HEK293 (cell line): ENCODE measurements around the gene UBASH3B.

Experiments
- CTCF ChIA-PET: fragments of 350-600 bp; formaldehyde crosslinking; extraction: SDS; loops from one replicate; lab custom pipeline; 2021; ENCODE audit warnings: antibody characterized with exemption; lab: Yijun Ruan, JAX
- POLR2A ChIA-PET: fragments of 300-600 bp; formaldehyde crosslinking; extraction: SDS; loops from one replicate; lab custom pipeline; 2020; ENCODE audit warnings: antibody characterized with exemption, inconsistent platforms; lab: Yijun Ruan, JAX
- H3K27ac ChIP-seq: fragments of 200-500 bp; sonication (Bioruptor generic); 2 replicates; pipeline ENCODE4 v1.5.1; 2014; ENCODE audit warnings: low read depth, low read length, control low read depth, inconsistent platforms; ENCODE audit errors: extremely low read depth
- H3K36me3 ChIP-seq, 2 experiments: fragments of 200-500 bp in 1 of 2; sonication (Bioruptor generic) in 1 of 2; 1 replicate in 1 of 2; 2 replicates in 1 of 2; pipeline ENCODE4 v1.5.1; 2014 to 2017; ENCODE audit warnings: inconsistent platforms in 2 of 2, low read length in 2 of 2; ENCODE audit not compliant: control insufficient read depth in 2 of 2, insufficient read depth in 1 of 2
- H3K4me1 ChIP-seq: fragments of 200-500 bp; sonication (Bioruptor generic); 2 replicates; pipeline ENCODE4 v1.5.1; 2014; ENCODE audit warnings: mild to moderate bottlenecking, low read length, inconsistent platforms; ENCODE audit not compliant: control insufficient read depth, insufficient read depth
- H3K4me3 ChIP-seq: 2 replicates; pipeline ENCODE4 v1.5.1; 2011; ENCODE audit warnings: low read depth, mild to moderate bottlenecking, control low read depth, low read length, moderate library complexity
- H3K9me3 ChIP-seq: fragments of 200-500 bp; sonication (Bioruptor generic); 2 replicates; pipeline ENCODE4 v1.5.1; 2014; ENCODE audit warnings: low read depth, low read length, inconsistent platforms; ENCODE audit not compliant: control insufficient read depth, insufficient read depth
- GLI2 ChIP-seq: fragments of 450-650 bp; formaldehyde crosslinking; IDR thresholded peaks from 2 replicates; pipeline ENCODE4; 2017; ENCODE audit warnings: missing biosample characterization, missing genetic modification characterization, low read depth, borderline replicate concordance
- IKZF3 ChIP-seq: fragments of 450-650 bp; IDR thresholded peaks from 2 replicates; pipeline ENCODE4 v1.5.0; 2018; ENCODE audit warnings: missing biosample characterization, mild to moderate bottlenecking, missing genetic modification characterization, moderate library complexity
- KLF17 ChIP-seq: fragments of 450-650 bp; formaldehyde crosslinking; IDR thresholded peaks from 2 replicates; pipeline ENCODE4 v1.5.1; 2016; ENCODE audit warnings: missing biosample characterization, missing genetic modification characterization
- OSR2 ChIP-seq: fragments of 450-650 bp; formaldehyde crosslinking; IDR thresholded peaks from 2 replicates; pipeline ENCODE4 v1.5.1; 2016; ENCODE audit warnings: missing biosample characterization, missing genetic modification characterization
- REPIN1 ChIP-seq: fragments of 450-650 bp; formaldehyde crosslinking; IDR thresholded peaks from 2 replicates; pipeline ENCODE4 v1.5.1; 2017; ENCODE audit warnings: missing biosample characterization, missing genetic modification characterization, low read depth
- SALL2 ChIP-seq: fragments of 450-650 bp; formaldehyde crosslinking; IDR thresholded peaks from 2 replicates; pipeline ENCODE4 v1.5.0; 2017; ENCODE audit warnings: missing biosample characterization, mild to moderate bottlenecking, missing genetic modification characterization, borderline replicate concordance
- SETDB1 ChIP-seq: IDR thresholded peaks from one replicate; pipeline ENCODE4 v1.6.1; 2017; ENCODE audit warnings: mild to moderate bottlenecking, low read length, moderate library complexity, mixed read lengths; ENCODE audit not compliant: insufficient read length
- TRIM28 ChIP-seq: IDR thresholded peaks from 2 replicates; pipeline ENCODE4 v1.6.1; 2011; ENCODE audit warnings: low read length, control low read depth, borderline replicate concordance
- ZBTB20 ChIP-seq: fragments of 450-650 bp; formaldehyde crosslinking; IDR thresholded peaks from 2 replicates; pipeline ENCODE4 v1.5.1; 2016; ENCODE audit warnings: missing biosample characterization, missing genetic modification characterization
- ZFHX2 ChIP-seq: fragments of 450-650 bp; formaldehyde crosslinking; conservative IDR thresholded peaks from 2 replicates; pipeline ENCODE4 v1.5.1; 2016; ENCODE audit warnings: missing biosample characterization, missing genetic modification characterization
- ZFP37 ChIP-seq: fragments of 450-650 bp; formaldehyde crosslinking; IDR thresholded peaks from 2 replicates; pipeline ENCODE4 v1.5.1; 2016; ENCODE audit warnings: missing biosample characterization, missing genetic modification characterization
- ZNF10 ChIP-seq: fragments of 450-650 bp; formaldehyde crosslinking; IDR thresholded peaks from 2 replicates; pipeline ENCODE4 v1.5.1; 2017; ENCODE audit warnings: missing biosample characterization, missing genetic modification characterization
- ZNF121 ChIP-seq: fragments of 450-650 bp; formaldehyde crosslinking; IDR thresholded peaks from 2 replicates; pipeline ENCODE4 v1.5.1; 2016; ENCODE audit warnings: missing biosample characterization, missing genetic modification characterization
- ZNF146 ChIP-seq: fragments of 450-650 bp; formaldehyde crosslinking; IDR thresholded peaks from 2 replicates; pipeline ENCODE4 v1.5.1; 2016; ENCODE audit warnings: missing biosample characterization, missing genetic modification characterization
- ZNF223 ChIP-seq: fragments of 450-650 bp; formaldehyde crosslinking; IDR thresholded peaks from 2 replicates; pipeline ENCODE4 v1.5.1; 2016; ENCODE audit warnings: missing biosample characterization, missing genetic modification characterization
- ZNF26 ChIP-seq: fragments of 450-650 bp; formaldehyde crosslinking; IDR thresholded peaks from 2 replicates; pipeline ENCODE4 v1.5.1; 2016; ENCODE audit warnings: missing biosample characterization, missing genetic modification characterization
- ZNF274 ChIP-seq, 2 experiments: fragments of 200-500 bp in 1 of 2; fragments of 450-650 bp in 1 of 2; sonication (Bioruptor generic) in 1 of 2; formaldehyde crosslinking in 1 of 2; IDR thresholded peaks; 2 replicates each; pipeline versions ENCODE4 v1.5.1 to v1.6.1; 2014 to 2016; ENCODE audit warnings: borderline replicate concordance in 1 of 2, inconsistent platforms in 1 of 2, low read length in 1 of 2, missing biosample characterization in 1 of 2, missing genetic modification characterization in 1 of 2
- ZNF341 ChIP-seq: fragments of 450-650 bp; formaldehyde crosslinking; IDR thresholded peaks from 2 replicates; pipeline ENCODE4; 2016; ENCODE audit warnings: low read depth, missing biosample characterization, missing genetic modification characterization
- ZNF501 ChIP-seq: fragments of 450-650 bp; formaldehyde crosslinking; IDR thresholded peaks from 2 replicates; pipeline ENCODE4 v1.5.1; 2016; ENCODE audit warnings: missing biosample characterization, missing genetic modification characterization
- ZNF548 ChIP-seq: fragments of 450-650 bp; formaldehyde crosslinking; IDR thresholded peaks from 2 replicates; pipeline ENCODE4 v1.5.1; 2016; ENCODE audit warnings: missing biosample characterization, missing genetic modification characterization
- ZNF610 ChIP-seq: fragments of 450-650 bp; formaldehyde crosslinking; IDR thresholded peaks from 2 replicates; pipeline ENCODE4 v1.5.1; 2016; ENCODE audit warnings: missing biosample characterization, missing genetic modification characterization, borderline replicate concordance
- ZNF654 ChIP-seq: fragments of 450-650 bp; formaldehyde crosslinking; IDR thresholded peaks from 2 replicates; pipeline ENCODE4 v1.5.1; 2016; ENCODE audit warnings: low read depth, missing biosample characterization, missing genetic modification characterization
- ZNF658 ChIP-seq: fragments of 450-650 bp; formaldehyde crosslinking; IDR thresholded peaks from 2 replicates; pipeline ENCODE4; 2016; ENCODE audit warnings: missing biosample characterization, missing genetic modification characterization
- ZNF660 ChIP-seq: fragments of 450-650 bp; IDR thresholded peaks from 2 replicates; pipeline ENCODE4 v1.5.1; 2018; ENCODE audit warnings: missing biosample characterization, mild to moderate bottlenecking, missing genetic modification characterization
- ZNF664 ChIP-seq: fragments of 450-650 bp; formaldehyde crosslinking; IDR thresholded peaks from 2 replicates; pipeline ENCODE4 v1.5.1; 2016; ENCODE audit warnings: missing biosample characterization, missing genetic modification characterization
- ZNF670 ChIP-seq: fragments of 450-650 bp; formaldehyde crosslinking; IDR thresholded peaks from 2 replicates; pipeline ENCODE4 v1.5.1; 2016; ENCODE audit warnings: missing biosample characterization, missing genetic modification characterization, low read depth
- TF ChIP-seq, protein P1 (sequence below): fragments of 450-650 bp; formaldehyde crosslinking; IDR thresholded peaks from 2 replicates; pipeline ENCODE4 v1.5.1; 2016; ENCODE audit warnings: missing biosample characterization, missing genetic modification characterization
- TF ChIP-seq, protein P2 (sequence below): fragments of 450-650 bp; formaldehyde crosslinking; IDR thresholded peaks from 2 replicates; pipeline ENCODE4 v1.5.1; 2016; ENCODE audit warnings: missing biosample characterization, missing genetic modification characterization
- TF ChIP-seq, protein P3 (sequence below): fragments of 450-650 bp; formaldehyde crosslinking; IDR thresholded peaks from 2 replicates; pipeline ENCODE4 v1.5.1; 2016; ENCODE audit warnings: missing biosample characterization, missing genetic modification characterization

Gene UBASH3B

GRCh38 chr11:122741613-122742300 lies 86.2 kb downstream of the UBASH3B start:
- POLR2A ChIA-PET = no interaction called here
- no peak overlapping the region for H3K4me3 ChIP-seq
- CTCF ChIA-PET = interaction anchor here (0.6 kb wide), 1 partner anchor 111 kb away, joined by 3 read pairs; no protein-coding TSS in a partner anchor

DNA sequence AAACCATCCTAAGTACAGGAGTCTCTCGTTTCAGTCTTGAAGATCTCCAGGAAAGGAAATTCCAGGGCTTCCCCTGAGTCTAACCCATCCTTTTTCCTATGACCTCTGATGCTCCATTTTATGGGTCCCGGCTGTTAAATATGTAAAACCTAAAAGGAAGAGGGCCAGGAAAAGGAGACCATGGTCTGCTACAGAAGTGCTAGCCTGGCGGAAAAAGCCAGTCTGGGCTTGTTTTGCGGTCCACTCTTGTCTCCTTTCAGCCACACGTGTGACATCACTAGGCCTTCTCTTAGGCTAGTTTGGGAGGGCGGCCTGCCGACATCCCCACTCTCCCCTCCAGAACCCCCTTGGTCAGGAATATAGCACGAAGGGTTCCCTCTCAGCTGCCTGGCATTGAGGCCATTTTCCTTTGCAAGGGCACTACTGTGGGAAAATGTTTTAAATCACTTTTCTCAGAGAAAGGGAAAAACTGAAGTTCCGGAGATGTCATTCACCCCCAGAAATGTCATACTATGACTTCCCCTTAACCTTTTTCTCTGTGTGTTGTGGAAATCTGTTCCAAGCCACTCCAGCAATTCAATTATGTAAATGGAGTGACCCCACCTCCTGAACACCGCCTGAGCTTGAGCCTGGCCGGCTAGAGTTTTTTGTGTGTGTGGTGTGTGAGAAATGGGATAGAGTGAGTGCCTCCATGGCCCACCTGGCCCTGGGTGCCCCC lies 86.9 kb downstream of the UBASH3B start:
- no peaks in the 10 kb centered on the region for H3K4me1 ChIP-seq
- no peak overlapping the region for H3K27ac ChIP-seq
- CTCF ChIA-PET = no interaction called here
- TF ChIP-seq GLI2 (tag by site-specific recombination) (no peak), SETDB1 (no peak), ZNF548 (tag by site-specific recombination) (no peak), OSR2 (tag by site-specific recombination) (no peak), SALL2 (no peak), ZNF660 (tag by site-specific recombination) (no peak), ZNF223 (tag by site-specific recombination) (no peak), ZBTB20 (tag by site-specific recombination) (no peak), REPIN1 (tag by site-specific recombination) (no peak)
- TF ChIP-seq, protein P1, sequence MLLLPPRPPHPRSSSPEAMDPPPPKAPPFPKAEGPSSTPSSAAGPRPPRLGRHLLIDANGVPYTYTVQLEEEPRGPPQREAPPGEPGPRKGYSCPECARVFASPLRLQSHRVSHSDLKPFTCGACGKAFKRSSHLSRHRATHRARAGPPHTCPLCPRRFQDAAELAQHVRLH = no peak
- POLR2A ChIA-PET = no interaction called here
- no peak overlapping the region for H3K4me3 ChIP-seq
- H3K9me3 ChIP-seq = no peaks in the 10 kb centered on the region
- H3K36me3 ChIP-seq = no peaks in the 10 kb centered on the region

More at GRCh38 chr11:122741613-122742300, 86.2 kb downstream of the UBASH3B start:
- Histone ChIP-seq H3K9me3 (no peaks in the 10 kb centered on the region), H3K27ac (no peak overlapping the region), H3K36me3 (no peaks in the 10 kb centered on the region), H3K4me1 (no peaks in the 10 kb centered on the region)
- TF ChIP-seq TRIM28 (no peak), ZNF664 (tag by site-specific recombination) (no peak), KLF17 (tag by site-specific recombination) (no peak), ZFP37 (tag by site-specific recombination) (no peak), ZNF146 (tag by site-specific recombination) (no peak), ZFHX2 (tag by site-specific recombination) (no peak), ZNF658 (tag by site-specific recombination) (no peak), IKZF3 (tag by site-specific recombination) (no peak), ZNF274 (IDR thresholded peaks at IDR 0.05; ENCODE audit: low read length) (no peak), ZNF274 (tag by site-specific recombination; IDR thresholded peaks at IDR 0.05; ENCODE audit: borderline replicate concordance) (no peak), ZNF501 (tag by site-specific recombination) (no peak), ZNF10 (tag by site-specific recombination) (no peak), ZNF654 (tag by site-specific recombination) (no peak), ZNF26 (tag by site-specific recombination) (no peak), ZNF610 (tag by site-specific recombination) (no peak), ZNF341 (no peak), ZNF670 (tag by site-specific recombination) (no peak), SALL2 (no peak), ZNF121 (tag by site-specific recombination) (no peak)
- TF ChIP-seq, protein P2, sequence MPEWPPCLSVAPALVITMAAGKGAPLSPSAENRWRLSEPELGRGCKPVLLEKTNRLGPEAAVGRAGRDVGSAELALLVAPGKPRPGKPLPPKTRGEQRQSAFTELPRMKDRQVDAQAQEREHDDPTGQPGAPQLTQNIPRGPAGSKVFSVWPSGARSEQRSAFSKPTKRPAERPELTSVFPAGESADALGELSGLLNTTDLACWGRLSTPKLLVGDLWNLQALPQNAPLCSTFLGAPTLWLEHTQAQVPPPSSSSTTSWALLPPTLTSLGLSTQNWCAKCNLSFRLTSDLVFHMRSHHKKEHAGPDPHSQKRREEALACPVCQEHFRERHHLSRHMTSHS (tag by site-specific recombination) = no peak
- TF ChIP-seq, protein P3, sequence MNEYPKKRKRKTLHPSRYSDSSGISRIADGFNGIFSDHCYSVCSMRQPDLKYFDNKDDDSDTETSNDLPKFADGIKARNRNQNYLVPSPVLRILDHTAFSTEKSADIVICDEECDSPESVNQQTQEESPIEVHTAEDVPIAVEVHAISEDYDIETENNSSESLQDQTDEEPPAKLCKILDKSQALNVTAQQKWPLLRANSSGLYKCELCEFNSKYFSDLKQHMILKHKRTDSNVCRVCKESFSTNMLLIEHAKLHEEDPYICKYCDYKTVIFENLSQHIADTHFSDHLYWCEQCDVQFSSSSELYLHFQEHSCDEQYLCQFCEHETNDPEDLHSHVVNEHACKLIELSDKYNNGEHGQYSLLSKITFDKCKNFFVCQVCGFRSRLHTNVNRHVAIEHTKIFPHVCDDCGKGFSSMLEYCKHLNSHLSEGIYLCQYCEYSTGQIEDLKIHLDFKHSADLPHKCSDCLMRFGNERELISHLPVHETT (tag by site-specific recombination) = no peak
